Measurements from ENCODE around the gene PEAK1. TPM values are rescaled to one million over a fixed set of nuclear protein-coding genes. Genes with fewer than 3 reads are reported as not detected.

The PEAK1 gene
- total RNA-seq, 2 experiments from 2014 or later, result 6.0 to 10.8 TPM

DNA sequence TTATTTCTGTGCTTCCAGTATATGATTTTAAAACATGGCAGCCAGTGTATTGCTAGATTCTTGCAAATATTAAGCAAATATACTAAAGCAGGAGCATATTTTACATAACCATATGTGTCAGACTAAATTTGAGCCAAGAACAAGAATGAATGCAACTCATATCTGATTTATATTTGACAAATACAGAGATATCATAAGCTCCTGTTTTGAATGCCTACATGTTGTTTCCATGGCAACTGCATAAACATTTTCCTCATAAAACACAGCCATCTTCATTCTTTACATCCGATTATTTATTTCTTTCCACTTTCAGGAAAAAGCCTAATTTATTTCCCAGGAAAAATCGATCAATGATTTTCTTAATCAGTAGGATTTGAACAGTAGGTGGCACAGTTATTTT lies 176.8 kb downstream of the PEAK1 start:
- BruUV-seq (replicated peaks), result no TSS peak
- H2AFZ ChIP-seq (ENCODE audit: low read length), result no peak overlapping the region
- H3K9me2 ChIP-seq (ENCODE audit: insufficient read depth, low read length), result no peaks in the 10 kb centered on the region
- ChIA-PET CTCF (ENCODE audit: unreplicated experiment) (interaction anchor here (0.6 kb wide), 1 partner anchor 600 kb away, joined by 5 read pairs; no protein-coding TSS in a partner anchor), POLR2A (no interaction called here)
- H3K27ac ChIP-seq (ENCODE audit: low read depth, low read length, poor library complexity, severe bottlenecking), result no peak overlapping the region
- TF ChIP-seq, protein P1, sequence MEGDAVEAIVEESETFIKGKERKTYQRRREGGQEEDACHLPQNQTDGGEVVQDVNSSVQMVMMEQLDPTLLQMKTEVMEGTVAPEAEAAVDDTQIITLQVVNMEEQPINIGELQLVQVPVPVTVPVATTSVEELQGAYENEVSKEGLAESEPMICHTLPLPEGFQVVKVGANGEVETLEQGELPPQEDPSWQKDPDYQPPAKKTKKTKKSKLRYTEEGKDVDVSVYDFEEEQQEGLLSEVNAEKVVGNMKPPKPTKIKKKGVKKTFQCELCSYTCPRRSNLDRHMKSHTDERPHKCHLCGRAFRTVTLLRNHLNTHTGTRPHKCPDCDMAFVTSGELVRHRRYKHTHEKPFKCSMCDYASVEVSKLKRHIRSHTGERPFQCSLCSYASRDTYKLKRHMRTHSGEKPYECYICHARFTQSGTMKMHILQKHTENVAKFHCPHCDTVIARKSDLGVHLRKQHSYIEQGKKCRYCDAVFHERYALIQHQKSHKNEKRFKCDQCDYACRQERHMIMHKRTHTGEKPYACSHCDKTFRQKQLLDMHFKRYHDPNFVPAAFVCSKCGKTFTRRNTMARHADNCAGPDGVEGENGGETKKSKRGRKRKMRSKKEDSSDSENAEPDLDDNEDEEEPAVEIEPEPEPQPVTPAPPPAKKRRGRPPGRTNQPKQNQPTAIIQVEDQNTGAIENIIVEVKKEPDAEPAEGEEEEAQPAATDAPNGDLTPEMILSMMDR (conservative IDR thresholded peaks at IDR 0.05; ENCODE audit: low read length), result no peak
- no peak for TF ChIP-seq EZH2phosphoT487 (IDR thresholded peaks at IDR 0.05; ENCODE audit: borderline replicate concordance, low read depth, low read length)
- no peaks in the 10 kb centered on the region for H3K36me3 ChIP-seq (ENCODE audit: insufficient read depth, low read length)
- H3K4me2 ChIP-seq (ENCODE audit: low read length), result no peak overlapping the region
- H3K4me3 ChIP-seq (ENCODE audit: low read depth, low read length, poor library complexity, severe bottlenecking), result no peak overlapping the region
- intact Hi-C loops (cut with micrococcal nuclease; ENCODE audit: unreplicated experiment), result no loop called here
- H3K79me2 ChIP-seq (ENCODE audit: insufficient read depth, low read depth, low read length), result no peaks in the 10 kb centered on the region
- H3K4me1 ChIP-seq (ENCODE audit: insufficient read depth, low read length, poor library complexity, severe bottlenecking), result no peaks in the 10 kb centered on the region
- no peaks in the 10 kb centered on the region for H4K20me1 ChIP-seq (ENCODE audit: insufficient read depth, low read length)
- H3K9me3 ChIP-seq (ENCODE audit: low read length), result no peaks in the 10 kb centered on the region
- DNase-seq (ENCODE audit: low spot score), result no peak

- ChIA-PET POLR2A (interaction anchor here (0.6 to 0.8 kb wide), 4 partner anchors 9 to 326 kb away, joined by 3 read pairs; no protein-coding TSS in a partner anchor), CTCF (ENCODE audit: unreplicated experiment) (no interaction called here)
- Histone ChIP-seq H3K4me1 (ENCODE audit: insufficient read depth, low read length, poor library complexity, severe bottlenecking) (no peaks in the 10 kb centered on the region), H3K36me3 (ENCODE audit: insufficient read depth, low read length) (no peaks in the 10 kb centered on the region), H4K20me1 (ENCODE audit: insufficient read depth, low read length) (no peaks in the 10 kb centered on the region), H3K27ac (ENCODE audit: low read depth, low read length, poor library complexity, severe bottlenecking) (no peak overlapping the region), H3K9me2 (ENCODE audit: insufficient read depth, low read length) (no peaks in the 10 kb centered on the region), H3K4me2 (ENCODE audit: low read length) (no peak overlapping the region), H3K9me3 (ENCODE audit: low read length) (no peaks in the 10 kb centered on the region), H3K4me3 (ENCODE audit: low read depth, low read length, poor library complexity, severe bottlenecking) (no peak overlapping the region), H3K79me2 (ENCODE audit: insufficient read depth, low read depth, low read length) (no peaks in the 10 kb centered on the region), H2AFZ (ENCODE audit: low read length) (no peak overlapping the region)
- DNase-seq (ENCODE audit: low spot score), result no peak
- BruUV-seq (replicated peaks), result no TSS peak
- intact Hi-C loops (cut with micrococcal nuclease; ENCODE audit: unreplicated experiment), result no loop called here
- TF ChIP-seq, protein P1 (conservative IDR thresholded peaks at IDR 0.05; ENCODE audit: low read length), result no peak
- no peak for TF ChIP-seq EZH2phosphoT487 (IDR thresholded peaks at IDR 0.05; ENCODE audit: borderline replicate concordance, low read depth, low read length)
Observed at GRCh38 chr15:77239882-77240608, 179.9 kb downstream of the PEAK1 start.

GRCh38 chr15:77235566-77235965 lies 184.3 kb downstream of the PEAK1 start:
- Histone ChIP-seq H3K36me3 (ENCODE audit: insufficient read depth, low read length) (no peaks in the 10 kb centered on the region), H3K79me2 (ENCODE audit: insufficient read depth, low read depth, low read length) (no peaks in the 10 kb centered on the region), H3K27ac (ENCODE audit: low read depth, low read length, poor library complexity, severe bottlenecking) (no peak overlapping the region), H2AFZ (ENCODE audit: low read length) (no peak overlapping the region), H3K4me2 (ENCODE audit: low read length) (no peak overlapping the region), H4K20me1 (ENCODE audit: insufficient read depth, low read length) (no peaks in the 10 kb centered on the region), H3K9me3 (ENCODE audit: low read length) (no peaks in the 10 kb centered on the region), H3K4me1 (ENCODE audit: insufficient read depth, low read length, poor library complexity, severe bottlenecking) (peaks cover 7% of the 10 kb centered on the region), H3K4me3 (ENCODE audit: low read depth, low read length, poor library complexity, severe bottlenecking) (no peak overlapping the region), H3K9me2 (ENCODE audit: insufficient read depth, low read length) (no peaks in the 10 kb centered on the region)
- ChIA-PET POLR2A (no interaction called here), CTCF (ENCODE audit: unreplicated experiment) (no interaction called here)
- intact Hi-C loops (cut with micrococcal nuclease; ENCODE audit: unreplicated experiment), result no loop called here
- TF ChIP-seq, protein P1 (conservative IDR thresholded peaks at IDR 0.05; ENCODE audit: low read length), result no peak
- no peak for TF ChIP-seq EZH2phosphoT487 (IDR thresholded peaks at IDR 0.05; ENCODE audit: borderline replicate concordance, low read depth, low read length)
- no TSS peak for BruUV-seq (replicated peaks)
- no peak for DNase-seq (ENCODE audit: low spot score)

All from OCI-LY7 (cell line).